Measurements from ENCODE around the gene FIS1.

- TF ChIP-seq CTCF (IDR thresholded peaks at IDR 0.05; ENCODE audit: poor library complexity, severe bottlenecking) = no peak
- no peak for TF ChIP-seq EP300 (conservative IDR thresholded peaks at IDR 0.05; ENCODE audit: poor library complexity, severe bottlenecking)
- no peak for TF ChIP-seq SMC3 (conservative IDR thresholded peaks at IDR 0.05; ENCODE audit: poor library complexity)
- no peak for TF ChIP-seq REST (IDR thresholded peaks at IDR 0.05; ENCODE audit: borderline replicate concordance)
- no peak for TF ChIP-seq RAD21 (conservative IDR thresholded peaks at IDR 0.05)
- TF ChIP-seq POLR2AphosphoS5 (IDR thresholded peaks at IDR 0.05) = no peak
Observed at GRCh38 chr7:101235522-101235921, 9.4 kb downstream of the FIS1 start.
